GM19372 (cell line): ENCODE results near the gene TMEM115.

Experiments used
- ATAC-seq: cut with Tn5 transposase; IDR thresholded peaks from one replicate; pipeline ENCODE4 v1.9.1; 2021; ENCODE audit warnings: mild to moderate bottlenecking, low read depth, moderate library complexity; ENCODE audit not compliant: unreplicated experiment

The TMEM115 gene

GRCh38 chr3:50358911-50359759 is at the start of gene TMEM115:
Gene TMEM115, minus strand, starts transcription at chr3:50359521. Its CDS starts 458 bp downstream, at chr3:50359063.
- peak; percentile 99 for ATAC-seq

- no peak for ATAC-seq
These were observed 49.2 kb upstream of the TMEM115 start for GRCh38 chr3:50408443-50408944.

- ATAC-seq = no peak
These were observed 47.2 kb upstream of the TMEM115 start for GRCh38 chr3:50406487-50406886.

- ATAC-seq = no peak
These were observed 45.9 kb upstream of the TMEM115 start for GRCh38 chr3:50405249-50405648.

- ATAC-seq = no peak
These were observed 42.8 kb upstream of the TMEM115 start for GRCh38 chr3:50401978-50402595.

- no peak for ATAC-seq
These were observed 37.2 kb upstream of the TMEM115 start for GRCh38 chr3:50396502-50396901.

GRCh38 chr3:50395070-50395860 is 35.9 kb upstream of the TMEM115 start:
- ATAC-seq = no peak

- no peak for ATAC-seq
These were observed 33.7 kb upstream of the TMEM115 start for GRCh38 chr3:50393061-50393460.

- ATAC-seq = no peak
These were observed 32.9 kb upstream of the TMEM115 start for GRCh38 chr3:50392101-50392715.

- ATAC-seq = no peak
These were observed 31.3 kb upstream of the TMEM115 start for GRCh38 chr3:50390508-50391224.

GRCh38 chr3:50389414-50389767 is 30.1 kb upstream of the TMEM115 start:
- ATAC-seq = no peak

GRCh38 chr3:50388720-50389413 is 29.5 kb upstream of the TMEM115 start:
- no peak for ATAC-seq

- ATAC-seq = no peak
These were observed 28.8 kb upstream of the TMEM115 start for GRCh38 chr3:50388016-50388719.

GRCh38 chr3:50385754-50386153 is 26.4 kb upstream of the TMEM115 start:
- no peak for ATAC-seq

GRCh38 chr3:50383750-50384149 is 24.4 kb upstream of the TMEM115 start:
- no peak for ATAC-seq

GRCh38 chr3:50382722-50383121 is 23.4 kb upstream of the TMEM115 start:
- ATAC-seq = no peak

GRCh38 chr3:50381383-50381782 is 22.1 kb upstream of the TMEM115 start:
- ATAC-seq = no peak

- no peak for ATAC-seq
These were observed 21.2 kb upstream of the TMEM115 start for GRCh38 chr3:50380405-50381085.
